Endothelial cell of umbilical vein (primary cell): ENCODE results near the gene AUTS2. TPM values are rescaled to one million over a fixed set of nuclear protein-coding genes. Genes with fewer than 3 reads are reported as not detected.

ENCODE experiments used
- BruUV-seq: library from RNA; stranded (reverse); fragments of 400-500 nt; replicated peaks from 2 replicates; lab custom pipeline; 2021; lab: Mats Ljungman, UMichigan
- CTCF ChIA-PET: fragments of 300-600, 350-600 bp; sonication (Branson Sonifier 250); formaldehyde crosslinking; loops from one replicate; lab custom pipeline; 2021; ENCODE audit warnings: antibody characterized with exemption, inconsistent platforms; lab: Charles Lee
- POLR2A ChIA-PET: fragments of 300-600, 350-600 bp; sonication (Branson Sonifier 250); formaldehyde crosslinking; loops from one replicate; lab custom pipeline; 2021; ENCODE audit warnings: antibody characterized with exemption, inconsistent platforms; lab: Charles Lee
- DNase-seq: peaks from one replicate; pipeline ENCODE4 v3.0.0-alpha.2; 2011; ENCODE audit warnings: low read depth, low spot score
- FAIRE-seq: peaks from 2 replicates; lab custom pipeline; 2011; peaks lifted over from hg19 to GRCh38; lab: Jason Lieb, UNC
- H2AFZ ChIP-seq: 2 replicates; pipeline ENCODE4 v1.6.0; 2012; ENCODE audit warnings: low read depth, low read length, control low read depth, inconsistent platforms
- H3K27ac ChIP-seq: 2 replicates; pipeline ENCODE4 v1.5.1; 2011; ENCODE audit warnings: low read depth, mild to moderate bottlenecking, control low read depth, low read length, moderate library complexity; ENCODE audit not compliant: insufficient read depth
- H3K27me3 ChIP-seq, 2 experiments: 2 replicates each; pipeline versions ENCODE4 v1.6.0 to v1.6.1; 2011; ENCODE audit warnings: low read length in 2 of 2, mixed read lengths in 1 of 2; ENCODE audit not compliant: control insufficient read depth in 2 of 2, insufficient read depth in 2 of 2
- H3K36me3 ChIP-seq, 2 experiments: 2 replicates in 1 of 2; 3 replicates in 1 of 2; pipeline ENCODE4 v1.5.1; 2011; ENCODE audit warnings: low read length in 2 of 2, mild to moderate bottlenecking in 1 of 2, moderate library complexity in 1 of 2; ENCODE audit not compliant: control insufficient read depth in 2 of 2, insufficient read depth in 2 of 2; ENCODE audit errors: extremely low read depth in 1 of 2
- H3K4me1 ChIP-seq: 3 replicates; pipeline ENCODE4 v1.5.1; 2011; ENCODE audit warnings: mild to moderate bottlenecking, low read length; ENCODE audit not compliant: control insufficient read depth, insufficient read depth; ENCODE audit errors: extremely low read depth
- H3K4me2 ChIP-seq: 2 replicates; pipeline ENCODE4 v1.6.1; 2011; ENCODE audit warnings: low read length, control low read depth, mixed read lengths; ENCODE audit not compliant: insufficient read depth
- H3K4me3 ChIP-seq, 3 experiments: fragments of 200-600 bp in 1 of 3; sonication (generic), shearing (Covaris generic) in 1 of 3; replicated peaks in 1 of 3; 2 replicates each; pipeline ENCODE4 v1.5.1; 2011 to 2016; ENCODE audit warnings: control low read depth in 3 of 3, low read length in 3 of 3, mild to moderate bottlenecking in 2 of 3, inconsistent platforms in 1 of 3, low read depth in 1 of 3, moderate library complexity in 1 of 3; ENCODE audit not compliant: insufficient read depth in 1 of 3
- H3K79me2 ChIP-seq: 2 replicates; pipeline ENCODE4 v1.6.0; 2012; ENCODE audit warnings: low read length, inconsistent platforms; ENCODE audit not compliant: control insufficient read depth, insufficient read depth
- H3K9ac ChIP-seq: replicated peaks from 2 replicates; pipeline ENCODE3; 2011; ENCODE audit warnings: low read length, control low read depth; ENCODE audit not compliant: insufficient read depth; ENCODE audit errors: extremely low read depth
- H3K9me1 ChIP-seq: replicated peaks from 3 replicates; pipeline ENCODE4 v1.6.0; 2011; ENCODE audit warnings: mild to moderate bottlenecking, low read length; ENCODE audit not compliant: control insufficient read depth, insufficient read depth; ENCODE audit errors: extremely low read depth
- H3K9me3 ChIP-seq: replicated peaks from 2 replicates; pipeline ENCODE4 v1.5.1; 2012; ENCODE audit warnings: low read length, inconsistent platforms; ENCODE audit not compliant: control insufficient read depth, insufficient read depth
- H4K20me1 ChIP-seq: replicated peaks from 2 replicates; pipeline ENCODE3; 2011; ENCODE audit warnings: mild to moderate bottlenecking, low read length; ENCODE audit not compliant: control insufficient read depth, insufficient read depth; ENCODE audit errors: extremely low read depth
- CTCF ChIP-seq, 2 donors: IDR thresholded peaks; 1 replicate in 1 of 2; 2 replicates in 1 of 2; pipeline ENCODE4 v1.5.1; 2011; ENCODE audit warnings: low read length in 2 of 2, mild to moderate bottlenecking in 2 of 2, moderate library complexity in 2 of 2, control low read depth in 1 of 2, inconsistent platforms in 1 of 2, low read depth in 1 of 2; ENCODE audit not compliant: insufficient read depth in 1 of 2; ENCODE audit errors: extremely low read depth in 1 of 2
- EZH2 ChIP-seq: IDR thresholded peaks from 2 replicates; pipeline ENCODE4 v1.6.1; 2012; ENCODE audit warnings: borderline replicate concordance, low read depth, mild to moderate bottlenecking, moderate library complexity, low read length, inconsistent platforms; ENCODE audit not compliant: severe bottlenecking
- FOS ChIP-seq: IDR thresholded peaks from 2 replicates; pipeline ENCODE4 v1.6.1; 2011; ENCODE audit warnings: mild to moderate bottlenecking, low read length, moderate library complexity, borderline replicate concordance; ENCODE audit not compliant: insufficient read depth
- GATA2 ChIP-seq: IDR thresholded peaks from 2 replicates; pipeline ENCODE4 v1.7.0; 2011; ENCODE audit warnings: low read depth, mild to moderate bottlenecking, moderate library complexity, mixed read lengths, low read length; ENCODE audit not compliant: insufficient read length, insufficient read depth
- JUN ChIP-seq: IDR thresholded peaks from 2 replicates; pipeline ENCODE4 v1.6.1; 2011; ENCODE audit warnings: borderline replicate concordance, low read depth; ENCODE audit not compliant: insufficient read length, insufficient read depth
- MYC ChIP-seq: IDR thresholded peaks from one replicate; pipeline ENCODE4 v1.6.1; 2011; ENCODE audit warnings: mild to moderate bottlenecking, low read depth, low read length
- POLR2A ChIP-seq: IDR thresholded peaks from 2 replicates; pipeline ENCODE4 v1.6.1; 2012; ENCODE audit warnings: low read depth, mild to moderate bottlenecking, control low read depth, low read length
- POLR2AphosphoS5 ChIP-seq: IDR thresholded peaks from 2 replicates; pipeline ENCODE4 v1.6.1; 2012; ENCODE audit warnings: low read depth, mild to moderate bottlenecking, control low read depth, low read length, moderate library complexity; ENCODE audit not compliant: insufficient read depth
- dilution Hi-C: fragments of 300-500 bp; cut with MboI; formaldehyde crosslinking; loops from one replicate; pipeline ENCODE4 v1.15.0; 2019; ENCODE audit warnings: low sequenced_read_pairs; ENCODE audit not compliant: extremely low pct_ligation_motif_present
- intact Hi-C: fragments of 100-400 bp; cut with micrococcal nuclease; formaldehyde crosslinking; loops from one replicate; pipeline ENCODE4 v1.10.0; 2022
- polyA plus RNA-seq, 4 experiments: library from polyadenylated mRNA; depleted of rRNA in 3 of 4; stranded (reverse) in 3 of 4; unstranded in 1 of 4; fragments of >200 nt; gene quantifications; 2 replicates each; pipeline versions ENCODE4 v1.2.1 to v1.2.3, GENCODE V29; 2011 to 2012; ENCODE audit warnings: missing spikeins in 1 of 4
- total RNA-seq: library from RNA; stranded (reverse); gene quantifications from 2 replicates; pipeline ENCODE4 v1.2.3, GENCODE V29; 2021
- TF ChIP-seq, protein P1 (sequence below): IDR thresholded peaks from 2 replicates; pipeline ENCODE4 v1.6.1; 2011; ENCODE audit not compliant: insufficient read depth, insufficient read length

AUTS2 gene
- total and polyA plus RNA-seq, 2 donors (not counting 3 experiments of a cell fraction or from before 2014, with no cell fraction given): 0.59 to 8.0 TPM

GRCh38 chr7:69833964-69834363 is 235.7 kb downstream of the AUTS2 start:
- ChIA-PET POLR2A (no interaction called here), CTCF (no interaction called here)
- dilution Hi-C loops: no loop called here
- Histone ChIP-seq H3K4me2 (no peak overlapping the region), H3K27ac (no peak overlapping the region), H3K9me3 (peaks cover 2% of the 10 kb centered on the region), H4K20me1 (no peaks in the 10 kb centered on the region), H3K9ac (no peak overlapping the region), H3K4me1 (no peaks in the 10 kb centered on the region), H3K36me3 (no peaks in the 10 kb centered on the region), H3K4me3 (no peak overlapping the region), H3K79me2 (no peaks in the 10 kb centered on the region), H3K27me3 (no peaks in the 10 kb centered on the region), H3K9me1 (no peaks in the 10 kb centered on the region), H2AFZ (no peak overlapping the region)
- no peak for FAIRE-seq
- intact Hi-C loops: no loop called here
- TF ChIP-seq EZH2 (no peak), MYC (no peak), GATA2 (no peak), JUN (no peak), POLR2A (no peak), POLR2AphosphoS5 (no peak)
- TF ChIP-seq, protein P1, sequence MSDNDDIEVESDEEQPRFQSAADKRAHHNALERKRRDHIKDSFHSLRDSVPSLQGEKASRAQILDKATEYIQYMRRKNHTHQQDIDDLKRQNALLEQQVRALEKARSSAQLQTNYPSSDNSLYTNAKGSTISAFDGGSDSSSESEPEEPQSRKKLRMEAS: no peak
- DNase-seq: no peak
- no TSS peak for BruUV-seq

GRCh38 chr7:69836702-69837101 is 238.4 kb downstream of the AUTS2 start:
- H3K27me3 ChIP-seq: no peaks in the 10 kb centered on the region
- no peaks in the 10 kb centered on the region for H3K36me3 ChIP-seq
- no peaks in the 10 kb centered on the region for H3K79me2 ChIP-seq
- no peak overlapping the region for H3K9ac ChIP-seq
- H3K4me2 ChIP-seq: no peak overlapping the region
- BruUV-seq: no TSS peak
- H3K9me1 ChIP-seq: no peaks in the 10 kb centered on the region
- ChIA-PET POLR2A (no interaction called here), CTCF (no interaction called here)
- H3K9me3 ChIP-seq: peaks cover 2% of the 10 kb centered on the region
- H2AFZ ChIP-seq: no peak overlapping the region
- DNase-seq (no peak), FAIRE-seq (no peak)
- TF ChIP-seq EZH2: no peak
- TF ChIP-seq, protein P1: no peak
- TF ChIP-seq CTCF (IDR thresholded peaks at IDR 0.05; ENCODE audit: extremely low read depth in 1 of 2, insufficient read depth in 1 of 2, low read depth in 1 of 2, low read length in 2 of 2): no peak
- TF ChIP-seq GATA2: no peak
- no peak for TF ChIP-seq POLR2A
- no peak for TF ChIP-seq FOS
- no peak for TF ChIP-seq POLR2AphosphoS5
- TF ChIP-seq JUN: no peak
- TF ChIP-seq MYC: no peak
- intact Hi-C loops: no loop called here
- no peaks in the 10 kb centered on the region for H3K4me1 ChIP-seq
- dilution Hi-C loops: no loop called here
- no peak overlapping the region for H3K4me3 ChIP-seq
- H3K27ac ChIP-seq: no peak overlapping the region
- no peaks in the 10 kb centered on the region for H4K20me1 ChIP-seq
